GM23338 (cell line): Measurements from ENCODE around the gene TERB1. TPM values are rescaled to one million over a fixed set of nuclear protein-coding genes. Genes with fewer than 3 reads are reported as not detected.

Experiments
- ATAC-seq: fragments of 200-7000 bp; cut with Tn5 transposase; 3 replicates; pipeline ENCODE4 v1.9.1; 2020
- DNase-seq: peaks from one replicate; pipeline ENCODE4 v3.0.0-alpha.2; 2015; ENCODE audit warnings: low spot score
- H2AFZ ChIP-seq: fragments of 200-600 bp; sonication (generic); 2 replicates; pipeline ENCODE4 v1.8.0; 2016; ENCODE audit warnings: antibody characterized with exemption, mild to moderate bottlenecking, moderate library complexity
- H3F3A ChIP-seq: fragments of 200-600 bp; sonication (generic); replicated peaks from 2 replicates; pipeline ENCODE4 v1.8.0; 2017; ENCODE audit warnings: antibody characterized with exemption, mixed run types, low read depth
- H3K27ac ChIP-seq: fragments of 200-600 bp; sonication (generic); 2 replicates; pipeline ENCODE4 v1.6.1; 2016; ENCODE audit warnings: low read depth
- H3K27me3 ChIP-seq: fragments of 200-600 bp; sonication (generic); 2 replicates; pipeline ENCODE4 v1.8.0; 2016; ENCODE audit warnings: mild to moderate bottlenecking, mixed run types, moderate library complexity; ENCODE audit not compliant: insufficient read depth
- H3K36me3 ChIP-seq: fragments of 200-600 bp; sonication (generic); 2 replicates; pipeline ENCODE4 v1.8.0; 2016; ENCODE audit warnings: mild to moderate bottlenecking; ENCODE audit not compliant: insufficient read depth
- H3K4me1 ChIP-seq: fragments of 200-600 bp; sonication (generic); 2 replicates; pipeline ENCODE4 v1.8.0; 2016; ENCODE audit warnings: mild to moderate bottlenecking, moderate library complexity; ENCODE audit not compliant: insufficient read depth
- H3K4me2 ChIP-seq: fragments of 200-600 bp; sonication (generic); 2 replicates; pipeline ENCODE4 v1.7.1; 2017; ENCODE audit warnings: mixed run types
- H3K4me3 ChIP-seq: fragments of 200-600 bp; sonication (generic); 2 replicates; pipeline ENCODE4 v1.6.1; 2016; ENCODE audit warnings: mixed run types
- H3K79me2 ChIP-seq: fragments of 200-600 bp; sonication (generic); replicated peaks from 2 replicates; pipeline ENCODE4 v1.8.0; 2017; ENCODE audit warnings: mild to moderate bottlenecking; ENCODE audit not compliant: insufficient read depth
- H3K9me2 ChIP-seq: fragments of 200-600 bp; sonication (generic); 2 replicates; pipeline ENCODE4 v1.8.0; 2017; ENCODE audit not compliant: insufficient read depth
- H4K20me1 ChIP-seq: fragments of 200-600 bp; sonication (generic); replicated peaks from 2 replicates; pipeline ENCODE4 v1.8.0; 2017; ENCODE audit warnings: mild to moderate bottlenecking; ENCODE audit not compliant: insufficient read depth
- H3K27ac Mint-ChIP-seq: 2 replicates; pipeline ENCODE4 v1.8.0; 2020; ENCODE audit warnings: inconsistent platforms, mild to moderate bottlenecking, moderate library complexity, mixed read lengths
- H3K27me3 Mint-ChIP-seq: 3 replicates; pipeline ENCODE4 v1.8.0; 2022; ENCODE audit warnings: low read depth, mild to moderate bottlenecking, moderate library complexity, mixed read lengths, inconsistent platforms; ENCODE audit not compliant: insufficient read depth, poor library complexity
- H3K36me3 Mint-ChIP-seq: 3 replicates; pipeline ENCODE4 v1.8.0; 2021; ENCODE audit warnings: low read depth, mild to moderate bottlenecking, inconsistent platforms, moderate library complexity, mixed read lengths
- H3K4me1 Mint-ChIP-seq: 3 replicates; pipeline ENCODE4 v1.8.0; 2020; ENCODE audit warnings: mild to moderate bottlenecking, inconsistent platforms, mixed read lengths
- H3K4me3 Mint-ChIP-seq: 3 replicates; pipeline ENCODE4 v1.8.0; 2021; ENCODE audit warnings: moderate library complexity, mild to moderate bottlenecking, inconsistent platforms, mixed read lengths
- H3K9me3 Mint-ChIP-seq: 3 replicates; pipeline ENCODE4 v1.8.0; 2020; ENCODE audit warnings: moderate library complexity, mild to moderate bottlenecking, inconsistent platforms, mixed read lengths
- CREB1 ChIP-seq: fragments of 250-450 bp; sonication (Bioruptor Pico); IDR thresholded peaks from 2 replicates; pipeline ENCODE4 v1.5.0; 2020; ENCODE audit warnings: low read depth, mild to moderate bottlenecking, moderate library complexity
- CTCF ChIP-seq, 2 experiments: fragments of 200-600 bp in 1 of 2; sonication (generic) in 1 of 2; conservative IDR thresholded peaks; 2 replicates each; pipeline versions ENCODE4 v1.5.1 to v1.6.1; 2016 to 2017; ENCODE audit warnings: antibody characterized with exemption in 2 of 2, low read depth in 2 of 2, mild to moderate bottlenecking in 2 of 2, moderate library complexity in 1 of 2
- ETS1 ChIP-seq: IDR thresholded peaks from 2 replicates; pipeline ENCODE4 v1.6.1; 2016; ENCODE audit warnings: antibody characterized with exemption
- EZH2 ChIP-seq: fragments of 200-600 bp; sonication (generic); IDR thresholded peaks from one replicate; pipeline ENCODE4 v1.8.0; 2017; ENCODE audit warnings: antibody characterized with exemption, mild to moderate bottlenecking, low read depth; ENCODE audit not compliant: unreplicated experiment
- EZH2phosphoT487 ChIP-seq: fragments of 200-600 bp; sonication (generic); IDR thresholded peaks from one replicate; pipeline ENCODE4 v1.8.1; 2018; ENCODE audit warnings: antibody characterized with exemption; ENCODE audit not compliant: unreplicated experiment
- JUNB ChIP-seq: IDR thresholded peaks from one replicate; pipeline ENCODE4 v1.6.1; 2016; ENCODE audit warnings: antibody characterized with exemption; ENCODE audit not compliant: unreplicated experiment
- NANOG ChIP-seq: IDR thresholded peaks from 2 replicates; pipeline ENCODE4 v1.6.1; 2016; ENCODE audit warnings: antibody characterized with exemption, borderline replicate concordance
- POLR2AphosphoS5 ChIP-seq: IDR thresholded peaks from 2 replicates; pipeline ENCODE4 v1.6.1; 2016; ENCODE audit warnings: antibody characterized with exemption, low read depth
- REST ChIP-seq: IDR thresholded peaks from one replicate; pipeline ENCODE4 v1.6.1; 2018; ENCODE audit warnings: antibody characterized with exemption; ENCODE audit not compliant: unreplicated experiment
- STAT1 ChIP-seq: IDR thresholded peaks from one replicate; pipeline ENCODE4 v1.6.1; 2016; ENCODE audit warnings: antibody characterized with exemption; ENCODE audit not compliant: unreplicated experiment
- ZNF114 ChIP-seq: fragments of 250-450 bp; sonication (Bioruptor Pico); IDR thresholded peaks from 2 replicates; pipeline ENCODE4 v1.5.0; 2020; ENCODE audit warnings: mild to moderate bottlenecking, moderate library complexity
- ZNF331 ChIP-seq: fragments of 250-450 bp; sonication (Bioruptor Pico); IDR thresholded peaks from 2 replicates; pipeline ENCODE4 v1.5.0; 2020; ENCODE audit warnings: low read depth, mild to moderate bottlenecking, moderate library complexity
- ZNF462 ChIP-seq: fragments of 250-450 bp; sonication (Bioruptor Pico); IDR thresholded peaks from 2 replicates; pipeline ENCODE4 v1.5.0; 2020; ENCODE audit warnings: mild to moderate bottlenecking, moderate library complexity
- polyA plus RNA-seq: library from polyadenylated mRNA; unstranded; fragments of >200 nt; fragmentation: Nextera tagmentation; extraction: Ambion mirVana; gene quantifications from 2 replicates; pipeline ENCODE4 v1.2.1, GENCODE V29; 2016
- total RNA-seq: library from RNA; depleted of rRNA; stranded (reverse); fragments of >200 nt; shearing (Covaris generic); gene quantifications from 2 replicates; pipeline ENCODE4 v1.2.3, GENCODE V29; 2014

The TERB1 gene
- total and polyA plus RNA-seq, 2 experiments from 2014 or later, result not detected

GRCh38 chr16:66741169-66741900, 60.0 kb downstream of the TERB1 start:
- Histone ChIP-seq H3K36me3 (peaks cover 54% of the 10 kb centered on the region), H3K4me3 (no peak overlapping the region), H3K27me3 (no peaks in the 10 kb centered on the region), H2AFZ (no peak overlapping the region), H3K79me2 (peaks cover 91% of the 10 kb centered on the region), H3K4me1 (peaks cover 13% of the 10 kb centered on the region), H3K4me2 (no peak overlapping the region), H3K9me2 (no peaks in the 10 kb centered on the region), H3K27ac (peak overlapping the region; percentile 46), H3F3A (peaks cover 14% of the 10 kb centered on the region; the same call in 1 of the 2 replicates), H4K20me1 (peaks cover 47% of the 10 kb centered on the region)
- ATAC-seq (no peak), DNase-seq (no peak)
- H3K27me3 Mint-ChIP-seq, result no peaks in the 10 kb centered on the region
- peak overlapping the region; percentile 26 for H3K27ac Mint-ChIP-seq
- H3K9me3 Mint-ChIP-seq, result no peaks in the 10 kb centered on the region
- no peak overlapping the region for H3K4me3 Mint-ChIP-seq
- TF ChIP-seq ZNF331 (CRISPR knock-in tag), result no peak
- TF ChIP-seq ZNF114 (CRISPR knock-in tag), result no peak
- no peak for TF ChIP-seq ZNF462 (CRISPR knock-in tag)
- TF ChIP-seq CREB1 (CRISPR knock-in tag), result no peak
- no peak for TF ChIP-seq EZH2
- TF ChIP-seq POLR2AphosphoS5, result no peak
- TF ChIP-seq NANOG, result no peak
- no peak for TF ChIP-seq STAT1
- TF ChIP-seq CTCF (conservative IDR thresholded peaks at IDR 0.05; ENCODE audit: low read depth in 2 of 2), result no peak
- TF ChIP-seq EZH2phosphoT487, result no peak
- TF ChIP-seq REST, result no peak
- TF ChIP-seq JUNB, result no peak
- no peak for TF ChIP-seq ETS1
- H3K4me1 Mint-ChIP-seq, result peaks cover 21% of the 10 kb centered on the region
- H3K36me3 Mint-ChIP-seq, result peaks cover 69% of the 10 kb centered on the region
